Measurements from ENCODE around the gene RRM2.
A peak's percentile ranks its signal among the peaks of the same experiment; 100 is the strongest.

RRM2 gene

GRCh38 chr2:10122500-10123280 is at the start of gene RRM2:
TSS of gene RRM2 (plus strand) at chr2:10122739. CDS start at chr2:10122799, 60 bp downstream.
- DNase-seq (ENCODE audit: low read depth): peak; percentile 76

- DNase-seq (ENCODE audit: low read depth): no peak
These were observed 48.8 kb upstream of the RRM2 start for GRCh38 chr2:10073706-10074105.

DNA sequence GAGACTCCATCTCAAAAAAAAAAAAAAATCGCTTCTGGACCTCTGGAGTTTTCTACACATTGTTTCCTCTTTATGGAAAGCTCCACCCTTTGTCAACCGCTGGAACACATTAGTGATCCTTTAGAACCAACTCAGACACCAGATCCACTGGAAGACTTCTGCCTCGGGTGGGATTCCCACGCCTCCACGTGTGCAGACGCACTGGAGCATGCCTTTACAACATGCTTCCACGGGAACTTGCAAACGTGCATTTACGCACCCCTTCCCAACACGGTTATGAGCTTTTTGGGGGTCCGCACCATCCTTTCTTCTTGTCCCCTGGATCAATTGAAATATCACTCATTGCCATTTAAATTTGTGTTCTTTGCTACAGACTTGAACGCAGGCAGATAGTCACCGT is 47.4 kb upstream of the RRM2 start:
- no peak for DNase-seq (ENCODE audit: low read depth)

- no peak for DNase-seq (ENCODE audit: low read depth)
These were observed 46.8 kb upstream of the RRM2 start for GRCh38 chr2:10075571-10076209.

- no peak for DNase-seq (ENCODE audit: low read depth)
These were observed 46.0 kb upstream of the RRM2 start for GRCh38 chr2:10076511-10076910.

GRCh38 chr2:10076988-10077527 is 45.5 kb upstream of the RRM2 start:
- no peak for DNase-seq (ENCODE audit: low read depth)

DNA sequence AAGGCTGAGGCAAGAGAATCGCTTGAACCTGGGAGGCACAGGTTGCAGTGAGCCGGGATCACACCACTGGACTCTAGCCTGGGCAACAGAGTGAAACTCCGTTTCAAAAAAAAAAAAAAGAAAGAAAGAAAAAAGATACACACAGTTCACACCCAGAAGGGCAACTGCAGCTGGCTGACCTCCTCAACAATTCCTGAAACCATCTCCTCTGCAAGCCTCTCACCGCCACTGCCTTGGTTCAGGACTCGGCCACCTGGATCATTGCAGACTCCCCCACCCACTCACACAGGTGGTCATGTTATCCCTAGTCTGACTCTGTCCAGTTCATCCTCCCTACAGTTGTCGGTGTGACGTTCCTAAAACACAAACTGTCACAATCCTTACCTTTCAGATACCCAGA is 44.5 kb upstream of the RRM2 start:
- DNase-seq (ENCODE audit: low read depth): no peak

GRCh38 chr2:10078704-10079265 is 43.8 kb upstream of the RRM2 start:
- no peak for DNase-seq (ENCODE audit: low read depth)

DNA sequence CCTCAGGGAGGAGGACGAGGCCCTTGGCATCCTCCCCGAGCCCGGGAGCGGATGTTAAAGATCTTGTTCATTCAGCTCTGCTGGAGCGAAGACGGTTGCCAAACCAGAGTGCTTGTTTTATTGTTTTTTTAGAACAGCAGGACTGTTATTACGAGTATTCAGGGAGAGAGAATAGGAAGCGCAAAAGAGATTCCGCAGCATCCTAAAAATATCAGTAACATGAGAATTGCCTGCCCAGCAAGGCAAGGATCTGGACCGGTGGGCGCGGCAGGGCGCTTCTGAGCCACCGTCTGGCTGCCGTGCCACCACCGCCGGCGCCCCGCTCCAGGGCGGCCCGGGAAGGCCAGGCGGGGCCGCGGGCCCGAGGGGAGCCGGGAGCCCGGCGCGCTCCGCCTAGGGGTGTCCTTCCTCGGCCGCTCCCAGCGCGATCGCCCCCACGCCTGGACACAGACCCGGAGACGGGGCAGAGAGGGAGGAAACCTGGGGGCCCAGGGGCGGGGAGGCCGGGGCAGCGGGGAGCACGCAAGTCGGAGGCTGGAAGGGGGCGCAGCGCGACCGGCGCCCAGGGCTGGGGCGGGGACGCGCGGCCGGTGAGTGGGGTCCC is 43.2 kb upstream of the RRM2 start:
- no peak for DNase-seq (ENCODE audit: low read depth)

DNA sequence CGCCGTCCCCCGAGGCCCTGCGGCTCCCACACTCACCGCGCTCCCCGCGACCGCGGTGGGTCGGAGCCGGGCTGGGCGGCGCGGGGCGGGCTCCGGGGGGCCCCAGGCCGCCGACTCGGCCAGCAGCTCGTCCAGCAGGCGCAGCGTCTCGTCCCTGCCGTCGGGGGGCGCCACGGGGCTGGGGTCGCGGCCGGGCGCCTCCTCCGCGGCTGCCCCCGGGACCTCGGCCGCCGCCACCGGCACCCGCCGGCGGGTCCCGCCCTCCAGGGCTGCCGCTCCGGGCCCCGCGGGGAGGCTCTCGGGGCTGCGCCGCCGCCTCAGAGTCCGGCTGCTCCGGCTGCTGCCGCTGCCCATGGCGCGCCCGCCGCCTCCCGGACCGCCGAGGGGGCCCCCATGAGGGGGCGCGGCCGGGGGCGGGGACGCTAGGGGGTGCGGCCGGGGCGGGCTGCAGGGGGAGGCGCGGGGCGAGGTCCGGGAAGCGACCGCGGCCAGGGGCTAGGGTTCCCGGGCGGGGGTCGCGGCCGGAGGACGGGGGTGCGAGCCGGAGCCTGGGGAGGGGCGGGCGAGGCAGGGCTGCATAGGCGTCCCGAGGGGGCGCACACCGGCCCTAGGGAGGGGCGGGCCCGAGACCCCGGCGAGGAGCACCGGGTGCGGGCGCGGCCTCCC is 42.5 kb upstream of the RRM2 start, which contains the start of gene CYS1:
TSS of gene CYS1 (minus strand) at position 542 of the 666 bp plus-strand sequence. CDS start at position 354, 188 bp downstream.
- DNase-seq (ENCODE audit: low read depth): no peak

DNA sequence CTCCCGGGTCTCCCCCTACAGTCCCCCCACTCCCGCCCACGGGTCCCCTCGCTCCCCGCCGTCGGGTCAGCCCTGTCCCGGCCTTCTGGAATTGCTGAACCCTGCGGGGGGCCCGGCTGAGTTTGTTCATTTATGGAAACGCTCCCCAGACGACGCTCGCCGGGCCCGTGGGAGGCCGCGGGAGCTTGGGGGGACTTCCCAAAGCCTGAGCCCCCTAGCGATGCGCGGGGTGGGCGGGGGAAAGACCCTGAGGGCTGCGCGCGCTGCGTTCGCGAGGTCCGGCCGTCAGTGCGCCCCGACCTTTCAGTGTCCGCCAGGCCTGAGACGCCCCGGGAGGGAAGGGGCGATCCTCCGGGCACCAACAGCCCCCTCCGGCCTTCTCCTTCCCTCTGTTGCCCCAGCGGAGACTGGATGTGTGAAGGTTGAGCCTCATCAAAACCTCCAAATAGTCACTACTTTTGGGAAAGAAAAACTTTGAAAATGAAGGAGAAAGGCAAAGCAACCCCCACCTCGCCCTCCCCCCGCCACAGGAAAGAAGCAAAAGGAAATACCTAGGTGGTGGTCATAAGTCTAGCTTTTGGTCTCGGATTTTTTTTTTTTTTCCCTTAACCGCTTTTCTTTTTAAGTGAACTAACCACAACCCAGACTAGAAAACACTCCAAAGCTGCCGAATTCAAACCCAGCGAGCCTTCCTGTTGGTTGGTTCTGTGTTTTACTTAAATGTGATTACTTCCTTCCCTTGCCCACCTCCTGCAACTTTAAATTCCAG is 41.8 kb upstream of the RRM2 start:
- DNase-seq (ENCODE audit: low read depth): no peak

- no peak for DNase-seq (ENCODE audit: low read depth)
These were observed 39.5 kb upstream of the RRM2 start for GRCh38 chr2:10083046-10083445.

- no peak for DNase-seq (ENCODE audit: low read depth)
These were observed 38.8 kb upstream of the RRM2 start for GRCh38 chr2:10083692-10084211.

DNA sequence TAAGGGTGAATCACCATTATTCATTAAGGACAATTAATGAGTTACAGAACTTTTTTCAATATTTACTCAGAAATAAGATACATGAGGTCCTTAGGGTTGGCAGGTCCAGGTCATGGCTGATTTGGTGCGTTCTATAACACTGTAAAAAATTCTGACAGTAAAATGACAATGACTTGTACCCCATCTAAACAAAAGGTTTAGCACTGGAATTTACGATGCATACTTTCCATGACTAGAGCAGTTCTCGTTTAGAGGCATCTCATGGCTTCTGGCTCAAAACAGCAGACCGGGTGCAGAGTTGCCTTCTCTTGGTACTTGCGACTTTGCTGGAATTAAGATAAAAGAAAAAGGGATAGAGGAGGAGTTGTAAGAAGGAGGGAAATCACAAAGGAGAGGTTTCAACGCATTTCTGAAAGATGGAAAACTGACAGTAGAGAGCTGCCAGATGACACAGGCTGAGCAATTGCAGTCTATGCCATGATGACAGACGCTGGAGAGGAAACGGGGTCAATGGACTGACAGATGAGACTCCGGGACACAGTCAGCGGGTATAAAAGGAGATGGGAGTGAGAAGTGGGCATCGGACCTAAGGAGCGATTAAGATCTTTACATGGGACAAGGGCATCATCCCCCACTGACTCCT is 38.2 kb upstream of the RRM2 start:
- DNase-seq (ENCODE audit: low read depth): no peak

DNA sequence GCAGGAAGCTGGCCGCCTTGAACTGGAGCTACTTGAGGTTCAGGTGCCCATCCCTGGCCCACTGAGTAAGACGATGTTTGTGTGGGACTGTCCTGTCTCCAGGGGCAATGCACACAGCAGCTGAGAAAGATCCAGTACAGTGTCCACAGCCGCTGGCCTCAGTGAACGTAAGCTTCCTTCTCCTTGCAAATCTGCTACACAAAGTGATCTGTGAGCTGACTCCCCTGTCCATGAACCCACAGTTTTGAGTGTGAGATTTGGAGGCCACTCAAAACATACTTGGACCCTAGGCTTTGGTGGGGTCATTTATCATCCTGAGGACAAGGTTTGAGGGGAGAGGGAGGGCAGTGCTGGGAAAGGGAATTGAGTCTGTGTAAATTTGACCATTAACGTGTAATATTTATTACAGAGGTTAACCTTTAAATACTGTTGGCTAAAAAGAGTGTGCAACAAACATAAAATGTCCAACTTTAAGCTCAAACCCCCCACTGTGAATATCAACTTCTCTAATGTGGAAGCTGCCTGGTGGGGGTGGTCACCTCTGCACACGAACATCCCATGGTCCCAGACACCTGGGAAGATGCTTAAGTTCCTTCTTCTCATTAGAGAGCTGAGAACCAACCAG is 37.4 kb upstream of the RRM2 start:
- DNase-seq (ENCODE audit: low read depth): no peak

- no peak for DNase-seq (ENCODE audit: low read depth)
These were observed 36.9 kb upstream of the RRM2 start for GRCh38 chr2:10085668-10086059.

GRCh38 chr2:10086950-10087349 is 35.6 kb upstream of the RRM2 start:
- DNase-seq (ENCODE audit: low read depth): no peak

GRCh38 chr2:10087360-10087759 is 35.2 kb upstream of the RRM2 start:
- no peak for DNase-seq (ENCODE audit: low read depth)

- no peak for DNase-seq (ENCODE audit: low read depth)
These were observed 32.9 kb upstream of the RRM2 start for GRCh38 chr2:10089565-10090190.
